ENCODE measurements around the gene HAGHL.

Gene HAGHL

GRCh38 chr16:754656-755055, 27.8 kb downstream of the HAGHL start:
- no peak for DNase-seq (ENCODE audit: low read depth, low spot score)

- DNase-seq (ENCODE audit: low read depth, low spot score): no peak
These were observed 29.5 kb downstream of the HAGHL start for GRCh38 chr16:756428-756827.

- no peak for DNase-seq (ENCODE audit: low read depth, low spot score)
These were observed 32.4 kb downstream of the HAGHL start for GRCh38 chr16:759110-759910.

- no peak for DNase-seq (ENCODE audit: low read depth, low spot score)
These were observed 33.2 kb downstream of the HAGHL start for GRCh38 chr16:760065-760464.

GRCh38 chr16:760545-761343, 33.8 kb downstream of the HAGHL start, which contains the start of gene MSLN:
TSS of gene MSLN (plus strand) at chr16:760734. CDS start at chr16:762681, 1,947 bp downstream.
- no peak for DNase-seq (ENCODE audit: low read depth, low spot score)

GRCh38 chr16:761625-762513, 35.0 kb downstream of the HAGHL start:
- DNase-seq (ENCODE audit: low read depth, low spot score): no peak

- DNase-seq (ENCODE audit: low read depth, low spot score): no peak
These were observed 35.8 kb downstream of the HAGHL start for GRCh38 chr16:762595-763268.

GRCh38 chr16:763369-764183, 36.7 kb downstream of the HAGHL start:
- no peak for DNase-seq (ENCODE audit: low read depth, low spot score)

- DNase-seq (ENCODE audit: low read depth, low spot score): no peak
These were observed 37.4 kb downstream of the HAGHL start for GRCh38 chr16:764184-764750.

GRCh38 chr16:764848-765487, 38.1 kb downstream of the HAGHL start:
- no peak for DNase-seq (ENCODE audit: low read depth, low spot score)

GRCh38 chr16:765488-765865, 38.6 kb downstream of the HAGHL start:
- no peak for DNase-seq (ENCODE audit: low read depth, low spot score)

GRCh38 chr16:766008-766819, 39.3 kb downstream of the HAGHL start:
- no peak for DNase-seq (ENCODE audit: low read depth, low spot score)

GRCh38 chr16:766820-767640, 40.1 kb downstream of the HAGHL start:
- no peak for DNase-seq (ENCODE audit: low read depth, low spot score)

GRCh38 chr16:767743-768235, 40.9 kb downstream of the HAGHL start:
- DNase-seq (ENCODE audit: low read depth, low spot score): no peak

GRCh38 chr16:768428-768827, 41.5 kb downstream of the HAGHL start:
- no peak for DNase-seq (ENCODE audit: low read depth, low spot score)

GRCh38 chr16:769184-769784, 42.4 kb downstream of the HAGHL start:
- no peak for DNase-seq (ENCODE audit: low read depth, low spot score)

GRCh38 chr16:769934-770333, 43.0 kb downstream of the HAGHL start:
- DNase-seq (ENCODE audit: low read depth, low spot score): no peak

Measured in activated CD4-positive, CD25-positive, alpha-beta regulatory T cell treated with anti-CD3 and anti-CD28 coated beads, Interleukin-2, amount 50 U/mL, for 16 hours (primary cell).